Measurements from ENCODE around the gene PRKACG.

The PRKACG gene

GRCh38 chr9:68970151-68970550, 43.8 kb downstream of the PRKACG start:
- Histone ChIP-seq H3K9ac (ENCODE audit: low read length) (no peak overlapping the region), H3K9me3 (replicated peaks; ENCODE audit: insufficient read depth, low read length) (no peaks in the 10 kb centered on the region), H4K20me1 (ENCODE audit: insufficient read depth, low read length) (no peaks in the 10 kb centered on the region), H3F3A (ENCODE audit: insufficient read depth, low read length) (no peaks in the 10 kb centered on the region), H3K4me3 (ENCODE audit: low read length) (no peak overlapping the region), H3K4me2 (ENCODE audit: low read depth, low read length) (no peak overlapping the region), H3K27me3 (replicated peaks; ENCODE audit: insufficient read depth, low read length) (no peaks in the 10 kb centered on the region), H3K9me2 (replicated peaks; ENCODE audit: insufficient read depth, low read length) (no peaks in the 10 kb centered on the region), H3K79me2 (ENCODE audit: low read length) (no peaks in the 10 kb centered on the region), H3K36me3 (replicated peaks; ENCODE audit: insufficient read depth, low read length) (no peaks in the 10 kb centered on the region), H3K4me1 (ENCODE audit: low read length) (no peaks in the 10 kb centered on the region), H3K27ac (ENCODE audit: low read length) (no peak overlapping the region), H2AFZ (ENCODE audit: low read length) (no peak overlapping the region)
- TF ChIP-seq EZH2phosphoT487 (IDR thresholded peaks at IDR 0.05; ENCODE audit: low read length) = no peak
- TF ChIP-seq CTCF (IDR thresholded peaks at IDR 0.05; ENCODE audit: low read length) = no peak
- TF ChIP-seq EZH2 (optimal IDR thresholded peaks at IDR 0.05; ENCODE audit: low read depth, low read length) = no peak
- DNase-seq = no peak

- H2AFZ ChIP-seq (ENCODE audit: low read length) = no peak overlapping the region
- no peaks in the 10 kb centered on the region for H3K9me3 ChIP-seq (replicated peaks; ENCODE audit: insufficient read depth, low read length)
- H3K4me2 ChIP-seq (ENCODE audit: low read depth, low read length) = no peak overlapping the region
- H3K79me2 ChIP-seq (ENCODE audit: low read length) = no peaks in the 10 kb centered on the region
- H3K27me3 ChIP-seq (replicated peaks; ENCODE audit: insufficient read depth, low read length) = no peaks in the 10 kb centered on the region
- TF ChIP-seq EZH2phosphoT487 (IDR thresholded peaks at IDR 0.05; ENCODE audit: low read length) = no peak
- no peak for TF ChIP-seq EZH2 (optimal IDR thresholded peaks at IDR 0.05; ENCODE audit: low read depth, low read length)
- no peak for TF ChIP-seq CTCF (IDR thresholded peaks at IDR 0.05; ENCODE audit: low read length)
- no peak for DNase-seq
- H3K9ac ChIP-seq (ENCODE audit: low read length) = no peak overlapping the region
- H3K27ac ChIP-seq (ENCODE audit: low read length) = no peak overlapping the region
- H4K20me1 ChIP-seq (ENCODE audit: insufficient read depth, low read length) = no peaks in the 10 kb centered on the region
- H3K4me3 ChIP-seq (ENCODE audit: low read length) = no peak overlapping the region
- H3F3A ChIP-seq (ENCODE audit: insufficient read depth, low read length) = no peaks in the 10 kb centered on the region
- no peaks in the 10 kb centered on the region for H3K36me3 ChIP-seq (replicated peaks; ENCODE audit: insufficient read depth, low read length)
- H3K4me1 ChIP-seq (ENCODE audit: low read length) = no peaks in the 10 kb centered on the region
- no peaks in the 10 kb centered on the region for H3K9me2 ChIP-seq (replicated peaks; ENCODE audit: insufficient read depth, low read length)
Observed at GRCh38 chr9:68969538-68969937, 44.4 kb downstream of the PRKACG start.

- H3K36me3 ChIP-seq (replicated peaks; ENCODE audit: insufficient read depth, low read length) = no peaks in the 10 kb centered on the region
- no peak overlapping the region for H2AFZ ChIP-seq (ENCODE audit: low read length)
- H3K4me1 ChIP-seq (ENCODE audit: low read length) = no peaks in the 10 kb centered on the region
- no peaks in the 10 kb centered on the region for H4K20me1 ChIP-seq (ENCODE audit: insufficient read depth, low read length)
- no peak for DNase-seq
- H3K27ac ChIP-seq (ENCODE audit: low read length) = no peak overlapping the region
- H3K9me2 ChIP-seq (replicated peaks; ENCODE audit: insufficient read depth, low read length) = no peaks in the 10 kb centered on the region
- no peak overlapping the region for H3K9ac ChIP-seq (ENCODE audit: low read length)
- no peaks in the 10 kb centered on the region for H3K79me2 ChIP-seq (ENCODE audit: low read length)
- no peaks in the 10 kb centered on the region for H3K9me3 ChIP-seq (replicated peaks; ENCODE audit: insufficient read depth, low read length)
- no peak overlapping the region for H3K4me2 ChIP-seq (ENCODE audit: low read depth, low read length)
- H3K27me3 ChIP-seq (replicated peaks; ENCODE audit: insufficient read depth, low read length) = no peaks in the 10 kb centered on the region
- TF ChIP-seq EZH2 (optimal IDR thresholded peaks at IDR 0.05; ENCODE audit: low read depth, low read length) (no peak), CTCF (IDR thresholded peaks at IDR 0.05; ENCODE audit: low read length) (no peak), EZH2phosphoT487 (IDR thresholded peaks at IDR 0.05; ENCODE audit: low read length) (no peak)
- H3K4me3 ChIP-seq (ENCODE audit: low read length) = no peak overlapping the region
- H3F3A ChIP-seq (ENCODE audit: insufficient read depth, low read length) = no peaks in the 10 kb centered on the region
Observed at GRCh38 chr9:68967800-68968199, 46.1 kb downstream of the PRKACG start.

All from MM.1S (cell line).